Measurements from ENCODE around the gene LSMEM2. TPM values are rescaled to one million over a fixed set of nuclear protein-coding genes. Genes with fewer than 3 reads are reported as not detected.
"Not testable (repeated sequence)": the region's sequence is repeated elsewhere in the genome, so short reads cannot be mapped to it uniquely, and the experiment has no call there.

Gene LSMEM2
- total RNA-seq, 1 donor from 2014 or later = not detected

DNA sequence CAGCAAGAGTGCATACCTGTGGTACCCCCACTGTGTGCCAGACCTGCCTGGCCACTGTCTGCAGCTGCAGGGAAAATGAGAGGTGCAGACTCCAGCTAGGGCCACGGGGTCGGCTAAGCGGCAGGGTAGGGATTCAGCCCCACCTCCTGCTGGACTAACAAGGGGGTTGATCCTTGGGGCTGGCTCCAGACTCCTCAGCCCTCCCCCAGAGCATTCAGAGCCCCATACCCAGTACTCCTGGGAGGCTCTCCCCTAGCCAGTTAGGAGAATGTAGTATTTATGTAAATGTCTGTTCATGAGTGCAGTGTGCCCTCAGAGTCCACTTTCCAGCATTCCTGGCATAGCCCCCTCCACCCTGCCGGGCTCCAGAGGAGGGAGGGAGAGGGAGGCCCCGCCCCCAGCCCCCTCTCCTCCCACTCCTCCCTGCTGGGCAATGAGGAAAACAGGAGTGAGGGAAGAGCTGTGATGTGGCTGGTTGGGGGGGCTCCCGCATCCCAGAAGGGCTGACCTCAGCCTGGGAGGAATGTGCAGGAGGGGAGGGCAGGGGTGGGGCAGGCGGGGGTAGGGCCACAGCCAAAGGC, 14.4 kb upstream of the LSMEM2 start:
- DNase-seq (ENCODE audit: low read depth in 2 of 2) = peak in 1 of 2 donors; percentile 57

DNA sequence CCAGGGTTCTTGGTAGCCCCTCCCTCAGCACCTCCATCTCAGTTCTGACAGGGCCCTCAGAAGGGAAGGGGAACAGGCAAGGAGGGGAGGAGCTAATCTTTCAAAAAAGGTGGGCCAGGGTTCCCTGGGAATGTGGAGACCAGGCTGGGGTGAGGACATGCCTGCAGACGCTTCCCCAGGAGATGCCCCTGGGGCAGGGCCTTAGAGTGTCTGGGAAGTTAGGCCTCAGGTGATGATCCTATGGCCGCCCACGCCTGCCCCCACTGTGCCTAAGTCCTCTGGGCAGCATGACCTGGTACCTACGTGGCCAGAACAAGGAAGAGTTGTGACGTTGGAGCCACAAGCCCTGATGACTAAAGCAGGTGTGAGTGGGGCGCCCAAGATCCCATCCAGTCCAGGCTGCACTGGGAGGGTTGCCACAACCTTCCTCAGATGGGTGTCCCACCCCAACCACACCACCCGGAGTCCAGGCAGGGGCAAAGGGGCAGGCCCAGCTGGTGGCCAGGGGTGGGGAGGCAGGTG, 13.9 kb upstream of the LSMEM2 start:
- no peak for DNase-seq (ENCODE audit: low read depth in 2 of 2)

- DNase-seq (ENCODE audit: low read depth in 2 of 2) = no peak
Measured at GRCh38 chr3:50265571-50265970, 13.3 kb upstream of the LSMEM2 start.

DNA sequence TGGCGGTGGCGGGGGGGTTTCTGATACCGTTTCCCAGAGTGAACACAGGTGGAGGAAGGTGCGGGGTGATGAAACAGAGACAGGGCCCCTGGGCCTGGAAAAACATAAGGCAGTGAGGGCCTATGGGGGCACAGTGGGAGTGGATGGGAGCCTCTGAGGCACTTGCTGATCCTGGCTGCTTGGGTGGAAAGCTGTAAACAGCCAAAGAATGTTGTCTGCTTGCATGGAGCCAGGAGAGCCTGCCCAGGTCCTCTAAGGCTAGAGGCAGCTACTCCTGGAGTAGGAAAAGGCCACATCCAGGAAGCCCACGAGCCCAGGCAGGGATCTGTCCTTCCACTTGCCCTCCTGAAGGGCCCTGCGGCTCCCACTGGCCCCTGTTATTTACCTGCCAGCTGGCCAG, 12.9 kb upstream of the LSMEM2 start:
- DNase-seq (ENCODE audit: low read depth in 2 of 2) = no peak

GRCh38 chr3:50266836-50267235, 12.1 kb upstream of the LSMEM2 start:
- no peak for DNase-seq (ENCODE audit: low read depth in 2 of 2)

GRCh38 chr3:50267280-50267913, 11.5 kb upstream of the LSMEM2 start:
- DNase-seq (ENCODE audit: low read depth in 2 of 2) = no peak

- no peak for DNase-seq (ENCODE audit: low read depth in 2 of 2)
Measured at GRCh38 chr3:50268276-50268675, 10.6 kb upstream of the LSMEM2 start.

- DNase-seq (ENCODE audit: low read depth in 2 of 2) = no peak
Measured at GRCh38 chr3:50268703-50269451, 10.0 kb upstream of the LSMEM2 start, which contains the start of gene SEMA3B. Gene SEMA3B, plus strand, starts transcription at chr3:50269147. Its CDS starts 94 bp downstream, at chr3:50269241.

GRCh38 chr3:50269460-50269859, 9.4 kb upstream of the LSMEM2 start:
- no peak for DNase-seq (ENCODE audit: low read depth in 2 of 2)

DNA sequence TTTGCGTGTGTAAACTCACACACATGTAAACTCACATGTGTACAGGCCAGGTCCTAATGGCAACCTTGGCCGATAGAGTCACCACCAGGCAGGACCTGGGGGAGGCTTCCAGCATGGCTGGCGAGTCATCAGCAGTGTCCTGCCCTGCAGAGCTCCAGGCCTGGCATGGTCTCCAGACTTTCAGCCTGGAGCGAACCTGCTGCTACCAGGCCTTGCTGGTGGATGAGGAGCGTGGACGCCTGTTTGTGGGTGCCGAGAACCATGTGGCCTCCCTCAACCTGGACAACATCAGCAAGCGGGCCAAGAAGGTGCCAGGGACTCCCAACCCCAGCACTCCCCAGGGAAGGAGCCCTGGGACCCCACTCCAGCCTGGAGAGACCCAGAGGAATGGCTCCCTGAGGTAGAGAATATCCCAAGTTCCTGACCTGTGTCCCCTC, 8.9 kb upstream of the LSMEM2 start:
- no peak for DNase-seq (ENCODE audit: low read depth in 2 of 2)

- no peak for DNase-seq (ENCODE audit: low read depth in 2 of 2)
Measured at GRCh38 chr3:50270422-50271224, 8.3 kb upstream of the LSMEM2 start.

DNA sequence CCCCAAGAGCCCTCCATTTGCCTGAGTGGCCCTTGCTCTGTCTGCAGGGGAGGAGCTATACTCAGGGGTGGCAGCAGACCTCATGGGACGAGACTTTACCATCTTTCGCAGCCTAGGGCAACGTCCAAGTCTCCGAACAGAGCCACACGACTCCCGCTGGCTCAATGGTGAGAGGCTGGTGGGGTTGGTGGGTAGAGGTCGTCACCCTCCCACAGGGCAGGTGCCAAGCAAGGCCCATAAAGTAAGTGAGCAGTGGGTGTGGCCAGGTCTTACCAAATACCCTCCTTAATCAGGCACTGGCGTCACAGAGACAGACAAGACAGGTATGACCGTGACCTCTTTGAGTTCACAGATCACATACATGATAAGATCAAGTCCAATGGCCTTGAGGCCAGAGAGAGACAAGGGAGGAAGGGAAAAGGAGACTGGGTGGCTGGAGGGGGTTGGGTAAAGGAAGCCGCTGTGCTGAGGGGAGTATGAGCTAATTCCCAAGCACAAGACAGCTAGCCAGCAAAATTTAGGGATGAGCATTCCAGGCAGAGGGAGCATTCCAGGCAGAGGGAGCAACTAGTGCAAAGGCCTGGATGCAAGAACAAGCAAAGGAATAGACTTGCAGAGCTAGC, 7.5 kb upstream of the LSMEM2 start:
- DNase-seq (ENCODE audit: low read depth in 2 of 2) = no peak

GRCh38 chr3:50272538-50272910, 6.4 kb upstream of the LSMEM2 start:
- DNase-seq (ENCODE audit: low read depth in 2 of 2) = not testable (repeated sequence)

GRCh38 chr3:50272911-50273688, 5.8 kb upstream of the LSMEM2 start:
- DNase-seq (ENCODE audit: low read depth in 2 of 2) = peak; percentile 74 to 83

GRCh38 chr3:50273689-50274065, 5.2 kb upstream of the LSMEM2 start:
- no peak for DNase-seq (ENCODE audit: low read depth in 2 of 2)

DNA sequence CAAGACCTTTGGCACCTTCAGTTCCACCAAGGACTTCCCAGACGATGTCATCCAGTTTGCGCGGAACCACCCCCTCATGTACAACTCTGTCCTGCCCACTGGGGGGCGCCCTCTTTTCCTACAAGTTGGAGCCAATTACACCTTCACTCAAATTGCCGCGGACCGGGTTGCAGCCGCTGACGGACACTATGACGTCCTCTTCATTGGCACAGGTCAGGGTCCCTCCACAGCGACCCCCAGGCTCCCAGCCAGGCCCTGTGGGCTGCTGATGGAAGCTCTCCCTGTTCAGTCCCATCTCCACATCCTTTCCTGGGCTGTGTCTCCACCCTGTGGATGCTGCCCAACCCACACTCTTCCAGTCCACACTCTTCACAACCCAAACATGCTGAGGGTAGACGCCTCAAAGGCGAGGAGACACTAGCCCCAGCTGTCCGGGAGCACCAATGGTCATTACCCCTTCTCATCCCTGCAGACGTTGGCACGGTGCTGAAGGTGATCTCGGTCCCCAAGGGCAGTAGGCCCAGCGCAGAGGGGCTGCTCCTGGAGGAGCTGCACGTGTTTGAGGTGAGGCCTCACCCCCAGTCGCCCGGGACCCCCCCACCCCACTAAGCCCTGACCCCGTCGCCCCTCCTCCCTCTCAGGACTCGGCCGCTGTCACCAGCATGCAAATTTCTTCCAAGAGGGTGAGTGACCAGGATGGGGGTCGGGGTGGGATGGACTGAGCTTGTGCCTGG, 4.3 kb upstream of the LSMEM2 start:
- DNase-seq (ENCODE audit: low read depth in 2 of 2) = peak; percentile 77 to 83

- peak in 1 of 2 donors; percentile 32 for DNase-seq (ENCODE audit: low read depth in 2 of 2)
Measured at GRCh38 chr3:50275141-50275995, 3.5 kb upstream of the LSMEM2 start.

- no peak for DNase-seq (ENCODE audit: low read depth in 2 of 2)
Measured at GRCh38 chr3:50275996-50276761, 2.7 kb upstream of the LSMEM2 start.
